Endothelial cell of umbilical vein (primary cell): ENCODE results near the gene DLG1. TPM values are rescaled to one million over a fixed set of nuclear protein-coding genes. Genes with fewer than 3 reads are reported as not detected.

ENCODE experiments used
- BruUV-seq: library from RNA; stranded (reverse); fragments of 400-500 nt; replicated peaks from 2 replicates; lab custom pipeline; 2021; lab: Mats Ljungman, UMichigan
- CTCF ChIA-PET: fragments of 300-600, 350-600 bp; sonication (Branson Sonifier 250); formaldehyde crosslinking; loops from one replicate; lab custom pipeline; 2021; ENCODE audit warnings: antibody characterized with exemption, inconsistent platforms; lab: Charles Lee
- POLR2A ChIA-PET: fragments of 300-600, 350-600 bp; sonication (Branson Sonifier 250); formaldehyde crosslinking; loops from one replicate; lab custom pipeline; 2021; ENCODE audit warnings: antibody characterized with exemption, inconsistent platforms; lab: Charles Lee
- DNase-seq: peaks from one replicate; pipeline ENCODE4 v3.0.0-alpha.2; 2011; ENCODE audit warnings: low read depth, low spot score
- FAIRE-seq: peaks from 2 replicates; lab custom pipeline; 2011; peaks lifted over from hg19 to GRCh38; lab: Jason Lieb, UNC
- H2AFZ ChIP-seq: 2 replicates; pipeline ENCODE4 v1.6.0; 2012; ENCODE audit warnings: low read depth, low read length, control low read depth, inconsistent platforms
- H3K27ac ChIP-seq: 2 replicates; pipeline ENCODE4 v1.5.1; 2011; ENCODE audit warnings: low read depth, mild to moderate bottlenecking, control low read depth, low read length, moderate library complexity; ENCODE audit not compliant: insufficient read depth
- H3K27me3 ChIP-seq, 2 experiments: 2 replicates each; pipeline versions ENCODE4 v1.6.0 to v1.6.1; 2011; ENCODE audit warnings: low read length in 2 of 2, mixed read lengths in 1 of 2; ENCODE audit not compliant: control insufficient read depth in 2 of 2, insufficient read depth in 2 of 2
- H3K36me3 ChIP-seq, 2 experiments: 2 replicates in 1 of 2; 3 replicates in 1 of 2; pipeline ENCODE4 v1.5.1; 2011; ENCODE audit warnings: low read length in 2 of 2, mild to moderate bottlenecking in 1 of 2, moderate library complexity in 1 of 2; ENCODE audit not compliant: control insufficient read depth in 2 of 2, insufficient read depth in 2 of 2; ENCODE audit errors: extremely low read depth in 1 of 2
- H3K4me1 ChIP-seq: 3 replicates; pipeline ENCODE4 v1.5.1; 2011; ENCODE audit warnings: mild to moderate bottlenecking, low read length; ENCODE audit not compliant: control insufficient read depth, insufficient read depth; ENCODE audit errors: extremely low read depth
- H3K4me2 ChIP-seq: 2 replicates; pipeline ENCODE4 v1.6.1; 2011; ENCODE audit warnings: low read length, control low read depth, mixed read lengths; ENCODE audit not compliant: insufficient read depth
- H3K4me3 ChIP-seq, 3 experiments: fragments of 200-600 bp in 1 of 3; sonication (generic), shearing (Covaris generic) in 1 of 3; replicated peaks in 1 of 3; 2 replicates each; pipeline ENCODE4 v1.5.1; 2011 to 2016; ENCODE audit warnings: control low read depth in 3 of 3, low read length in 3 of 3, mild to moderate bottlenecking in 2 of 3, inconsistent platforms in 1 of 3, low read depth in 1 of 3, moderate library complexity in 1 of 3; ENCODE audit not compliant: insufficient read depth in 1 of 3
- H3K79me2 ChIP-seq: 2 replicates; pipeline ENCODE4 v1.6.0; 2012; ENCODE audit warnings: low read length, inconsistent platforms; ENCODE audit not compliant: control insufficient read depth, insufficient read depth
- H3K9ac ChIP-seq: replicated peaks from 2 replicates; pipeline ENCODE3; 2011; ENCODE audit warnings: low read length, control low read depth; ENCODE audit not compliant: insufficient read depth; ENCODE audit errors: extremely low read depth
- H3K9me1 ChIP-seq: replicated peaks from 3 replicates; pipeline ENCODE4 v1.6.0; 2011; ENCODE audit warnings: mild to moderate bottlenecking, low read length; ENCODE audit not compliant: control insufficient read depth, insufficient read depth; ENCODE audit errors: extremely low read depth
- H3K9me3 ChIP-seq: replicated peaks from 2 replicates; pipeline ENCODE4 v1.5.1; 2012; ENCODE audit warnings: low read length, inconsistent platforms; ENCODE audit not compliant: control insufficient read depth, insufficient read depth
- H4K20me1 ChIP-seq: replicated peaks from 2 replicates; pipeline ENCODE3; 2011; ENCODE audit warnings: mild to moderate bottlenecking, low read length; ENCODE audit not compliant: control insufficient read depth, insufficient read depth; ENCODE audit errors: extremely low read depth
- EZH2 ChIP-seq: IDR thresholded peaks from 2 replicates; pipeline ENCODE4 v1.6.1; 2012; ENCODE audit warnings: borderline replicate concordance, low read depth, mild to moderate bottlenecking, moderate library complexity, low read length, inconsistent platforms; ENCODE audit not compliant: severe bottlenecking
- POLR2A ChIP-seq: IDR thresholded peaks from 2 replicates; pipeline ENCODE4 v1.6.1; 2012; ENCODE audit warnings: low read depth, mild to moderate bottlenecking, control low read depth, low read length
- POLR2AphosphoS5 ChIP-seq: IDR thresholded peaks from 2 replicates; pipeline ENCODE4 v1.6.1; 2012; ENCODE audit warnings: low read depth, mild to moderate bottlenecking, control low read depth, low read length, moderate library complexity; ENCODE audit not compliant: insufficient read depth
- dilution Hi-C: fragments of 300-500 bp; cut with MboI; formaldehyde crosslinking; loops from one replicate; pipeline ENCODE4 v1.15.0; 2019; ENCODE audit warnings: low sequenced_read_pairs; ENCODE audit not compliant: extremely low pct_ligation_motif_present
- intact Hi-C: fragments of 100-400 bp; cut with micrococcal nuclease; formaldehyde crosslinking; loops from one replicate; pipeline ENCODE4 v1.10.0; 2022
- polyA plus RNA-seq, 4 experiments: library from polyadenylated mRNA; depleted of rRNA in 3 of 4; stranded (reverse) in 3 of 4; unstranded in 1 of 4; fragments of >200 nt; gene quantifications; 2 replicates each; pipeline versions ENCODE4 v1.2.1 to v1.2.3, GENCODE V29; 2011 to 2012; ENCODE audit warnings: missing spikeins in 1 of 4
- total RNA-seq: library from RNA; stranded (reverse); gene quantifications from 2 replicates; pipeline ENCODE4 v1.2.3, GENCODE V29; 2021

DLG1 gene
- total and polyA plus RNA-seq, 2 donors (not counting 3 experiments of a cell fraction or from before 2014, with no cell fraction given): 26.5 to 80.1 TPM

- POLR2A ChIA-PET: interaction anchor here (0.6 kb wide), 1 partner anchor 107 kb away, joined by 6 read pairs; no protein-coding TSS in a partner anchor
- dilution Hi-C loops (no loop called here), intact Hi-C loops (loop anchor here (1.0 to 5.0 kb wide), 5 partner anchors 10 to 211 kb away; no protein-coding TSS in a partner anchor)
- Histone ChIP-seq H3K4me3 (peak overlapping the region; percentile 61 to 98 (median 73)), H3K79me2 (peaks cover 34% of the 10 kb centered on the region), H2AFZ (peak overlapping the region; percentile 95), H3K4me1 (peaks cover 18% of the 10 kb centered on the region), H3K9ac (peak overlapping the region; percentile 87), H3K27ac (no peak overlapping the region), H3K9me1 (no peaks in the 10 kb centered on the region), H3K27me3 (no peaks in the 10 kb centered on the region), H3K36me3 (peaks cover 0 to 7% of the 10 kb centered on the region in 2 experiments), H3K9me3 (no peaks in the 10 kb centered on the region), H3K4me2 (peak overlapping the region; percentile 96), H4K20me1 (no peaks in the 10 kb centered on the region)
- CTCF ChIA-PET: interaction anchor here (1.4 to 4.7 kb wide), 2 partner anchors 15 to 202 kb away, joined by 3 to 48 read pairs; no protein-coding TSS in a partner anchor
- peak; percentile 19 for DNase-seq
- FAIRE-seq: no peak
- BruUV-seq: TSS peak; percentile 54
- TF ChIP-seq POLR2AphosphoS5 (no peak), EZH2 (no peak), POLR2A (peak; percentile 12)
These were observed 788 bp upstream of the DLG1 start for GRCh38 chr3:197298945-197299854.
